SK-N-SH treated with all-trans-retinoic acid at 6 μM for 48 hours (cell line): ENCODE data around the gene ROBO3.

Experiments used
- GLIS3 ChIP-seq: fragments of 250-450 bp; sonication (Bioruptor Pico); IDR thresholded peaks from 2 replicates; pipeline ENCODE4 v1.5.0; 2020; ENCODE audit warnings: mild to moderate bottlenecking, moderate library complexity
- ISL1 ChIP-seq: fragments of 250-450 bp; sonication (Bioruptor Pico); IDR thresholded peaks from 2 replicates; pipeline ENCODE4 v2.1.2; 2022; ENCODE audit warnings: mild to moderate bottlenecking, moderate library complexity
- PATZ1 ChIP-seq: fragments of 250-450 bp; sonication (Bioruptor Pico); IDR thresholded peaks from 2 replicates; pipeline ENCODE4 v1.8.0; 2020; ENCODE audit warnings: mild to moderate bottlenecking, moderate library complexity, borderline replicate concordance
- TOX ChIP-seq: fragments of 250-450 bp; sonication (Bioruptor Pico); IDR thresholded peaks from 2 replicates; pipeline ENCODE4 v1.8.0; 2021; ENCODE audit warnings: mild to moderate bottlenecking, moderate library complexity, borderline replicate concordance
- ZFP30 ChIP-seq: fragments of 450-650 bp; formaldehyde crosslinking; IDR thresholded peaks from 2 replicates; pipeline ENCODE4 v1.5.0; 2022; ENCODE audit warnings: mild to moderate bottlenecking, moderate library complexity
- ZNF70 ChIP-seq: fragments of 450-650 bp; formaldehyde crosslinking; IDR thresholded peaks from 2 replicates; pipeline ENCODE4 v1.5.0; 2020; ENCODE audit warnings: mild to moderate bottlenecking, moderate library complexity
- TF ChIP-seq, protein P1 (sequence below): fragments of 250-450 bp; sonication (Bioruptor Pico); IDR thresholded peaks from 2 replicates; pipeline ENCODE4 v1.5.0; 2020; ENCODE audit warnings: mild to moderate bottlenecking, moderate library complexity
- TF ChIP-seq, protein P2 (sequence below): fragments of 250-450 bp; sonication (Bioruptor Pico); IDR thresholded peaks from 2 replicates; pipeline ENCODE4 v1.5.1; 2021; ENCODE audit warnings: mild to moderate bottlenecking, moderate library complexity

DNA sequence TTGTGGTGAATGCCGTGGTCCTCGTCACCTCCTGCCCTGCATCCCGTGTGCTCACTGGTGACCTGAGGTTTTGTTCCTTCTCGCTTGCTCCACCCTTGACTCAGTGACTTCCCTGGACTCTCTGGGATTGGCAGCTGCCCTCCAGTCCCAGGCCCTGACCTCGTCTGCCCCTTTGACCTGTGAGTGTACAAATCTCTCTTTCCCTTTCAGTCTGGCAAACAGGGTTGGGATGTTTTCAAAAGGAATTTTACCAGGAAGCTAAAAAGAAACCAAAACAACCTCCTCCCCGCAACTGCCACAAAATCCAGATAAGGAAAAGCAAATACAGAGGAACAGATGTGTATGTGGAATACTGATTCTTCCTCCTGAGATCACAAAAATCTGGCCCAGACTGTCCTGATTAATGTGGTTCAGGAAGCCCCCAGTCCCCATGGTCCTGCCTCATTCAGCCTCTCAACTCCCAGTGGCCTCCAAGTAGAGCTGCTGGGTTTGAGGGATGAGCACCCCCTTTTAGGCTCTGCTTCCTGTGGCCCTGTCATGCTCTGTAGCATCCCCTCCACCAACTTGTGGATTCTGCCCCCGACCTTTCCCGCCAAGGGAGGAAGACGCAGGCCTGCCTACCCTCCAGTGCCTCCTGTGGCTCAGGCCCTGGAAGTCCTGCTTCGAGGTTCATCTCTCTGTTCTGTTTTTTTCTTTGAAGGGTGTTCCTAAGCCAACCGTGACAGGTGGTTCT is 17.3 kb downstream of the ROBO3 start:
- TF ChIP-seq ZNF70 (CRISPR knock-in tag) (no peak), GLIS3 (no peak), ISL1 (CRISPR knock-in tag) (no peak), PATZ1 (CRISPR knock-in tag) (no peak), ZFP30 (no peak), TOX (CRISPR knock-in tag) (no peak)
- TF ChIP-seq, protein P1, sequence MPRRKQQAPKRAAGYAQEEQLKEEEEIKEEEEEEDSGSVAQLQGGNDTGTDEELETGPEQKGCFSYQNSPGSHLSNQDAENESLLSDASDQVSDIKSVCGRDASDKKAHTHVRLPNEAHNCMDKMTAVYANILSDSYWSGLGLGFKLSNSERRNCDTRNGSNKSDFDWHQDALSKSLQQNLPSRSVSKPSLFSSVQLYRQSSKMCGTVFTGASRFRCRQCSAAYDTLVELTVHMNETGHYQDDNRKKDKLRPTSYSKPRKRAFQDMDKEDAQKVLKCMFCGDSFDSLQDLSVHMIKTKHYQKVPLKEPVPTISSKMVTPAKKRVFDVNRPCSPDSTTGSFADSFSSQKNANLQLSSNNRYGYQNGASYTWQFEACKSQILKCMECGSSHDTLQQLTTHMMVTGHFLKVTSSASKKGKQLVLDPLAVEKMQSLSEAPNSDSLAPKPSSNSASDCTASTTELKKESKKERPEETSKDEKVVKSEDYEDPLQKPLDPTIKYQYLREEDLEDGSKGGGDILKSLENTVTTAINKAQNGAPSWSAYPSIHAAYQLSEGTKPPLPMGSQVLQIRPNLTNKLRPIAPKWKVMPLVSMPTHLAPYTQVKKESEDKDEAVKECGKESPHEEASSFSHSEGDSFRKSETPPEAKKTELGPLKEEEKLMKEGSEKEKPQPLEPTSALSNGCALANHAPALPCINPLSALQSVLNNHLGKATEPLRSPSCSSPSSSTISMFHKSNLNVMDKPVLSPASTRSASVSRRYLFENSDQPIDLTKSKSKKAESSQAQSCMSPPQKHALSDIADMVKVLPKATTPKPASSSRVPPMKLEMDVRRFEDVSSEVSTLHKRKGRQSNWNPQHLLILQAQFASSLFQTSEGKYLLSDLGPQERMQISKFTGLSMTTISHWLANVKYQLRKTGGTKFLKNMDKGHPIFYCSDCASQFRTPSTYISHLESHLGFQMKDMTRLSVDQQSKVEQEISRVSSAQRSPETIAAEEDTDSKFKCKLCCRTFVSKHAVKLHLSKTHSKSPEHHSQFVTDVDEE = no peak
- TF ChIP-seq, protein P2, sequence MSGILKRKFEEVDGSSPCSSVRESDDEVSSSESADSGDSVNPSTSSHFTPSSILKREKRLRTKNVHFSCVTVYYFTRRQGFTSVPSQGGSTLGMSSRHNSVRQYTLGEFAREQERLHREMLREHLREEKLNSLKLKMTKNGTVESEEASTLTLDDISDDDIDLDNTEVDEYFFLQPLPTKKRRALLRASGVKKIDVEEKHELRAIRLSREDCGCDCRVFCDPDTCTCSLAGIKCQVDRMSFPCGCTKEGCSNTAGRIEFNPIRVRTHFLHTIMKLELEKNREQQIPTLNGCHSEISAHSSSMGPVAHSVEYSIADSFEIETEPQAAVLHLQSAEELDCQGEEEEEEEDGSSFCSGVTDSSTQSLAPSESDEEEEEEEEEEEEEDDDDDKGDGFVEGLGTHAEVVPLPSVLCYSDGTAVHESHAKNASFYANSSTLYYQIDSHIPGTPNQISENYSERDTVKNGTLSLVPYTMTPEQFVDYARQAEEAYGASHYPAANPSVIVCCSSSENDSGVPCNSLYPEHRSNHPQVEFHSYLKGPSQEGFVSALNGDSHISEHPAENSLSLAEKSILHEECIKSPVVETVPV (CRISPR knock-in tag) = no peak
